NCI-H1694 treated with DMSO at 0.1 percent for 48 hours (cell line): ENCODE measurements around the gene BHLHE40.

Experiments
- DNase-seq: peaks from one replicate; lab custom pipeline; 2025; lab: John Stamatoyannopoulos, UW

BHLHE40 gene

GRCh38 chr3:5001135-5001534 is 21.9 kb downstream of the BHLHE40 start:
- no peak for DNase-seq

GRCh38 chr3:5001805-5002173 is 22.6 kb downstream of the BHLHE40 start:
- no peak for DNase-seq

- DNase-seq: no peak
Observed at GRCh38 chr3:5002174-5002870, 23.1 kb downstream of the BHLHE40 start.

GRCh38 chr3:5002871-5003247 is 23.6 kb downstream of the BHLHE40 start:
- DNase-seq: no peak

GRCh38 chr3:5004319-5005152 is 25.3 kb downstream of the BHLHE40 start:
- DNase-seq: no peak

- DNase-seq: no peak
Observed at GRCh38 chr3:5005367-5005766, 26.1 kb downstream of the BHLHE40 start.

- no peak for DNase-seq
Observed at GRCh38 chr3:5006755-5007202, 27.5 kb downstream of the BHLHE40 start.

- DNase-seq: no peak
Observed at GRCh38 chr3:5007873-5008272, 28.6 kb downstream of the BHLHE40 start.

GRCh38 chr3:5009506-5010109 is 30.4 kb downstream of the BHLHE40 start:
- DNase-seq: no peak

GRCh38 chr3:5010140-5010539 is 30.9 kb downstream of the BHLHE40 start:
- DNase-seq: no peak

- no peak for DNase-seq
Observed at GRCh38 chr3:5010706-5011554, 31.7 kb downstream of the BHLHE40 start.

GRCh38 chr3:5011555-5012256 is 32.5 kb downstream of the BHLHE40 start:
- no peak for DNase-seq

- no peak for DNase-seq
Observed at GRCh38 chr3:5012367-5012766, 33.1 kb downstream of the BHLHE40 start.

- no peak for DNase-seq
Observed at GRCh38 chr3:5013021-5013906, 34.0 kb downstream of the BHLHE40 start.

- DNase-seq: no peak
Observed at GRCh38 chr3:5014391-5014790, 35.2 kb downstream of the BHLHE40 start.

- no peak for DNase-seq
Observed at GRCh38 chr3:5015056-5015455, 35.8 kb downstream of the BHLHE40 start.

- no peak for DNase-seq
Observed at GRCh38 chr3:5016211-5017161, 37.2 kb downstream of the BHLHE40 start.

GRCh38 chr3:5017925-5018531 is 38.8 kb downstream of the BHLHE40 start:
- DNase-seq: no peak
